Erythroblast (primary cell): Measurements from ENCODE around the gene UNC13B.

Experiments used
- GATA1 ChIP-seq: IDR thresholded peaks from 2 replicates; pipeline ENCODE4 v1.6.1; 2011; ENCODE audit warnings: low read depth, mild to moderate bottlenecking, control low read depth, low read length, moderate library complexity
- POLR2A ChIP-seq: IDR thresholded peaks from 2 replicates; pipeline ENCODE4 v1.6.1; 2011; ENCODE audit warnings: mild to moderate bottlenecking, low read length

DNA sequence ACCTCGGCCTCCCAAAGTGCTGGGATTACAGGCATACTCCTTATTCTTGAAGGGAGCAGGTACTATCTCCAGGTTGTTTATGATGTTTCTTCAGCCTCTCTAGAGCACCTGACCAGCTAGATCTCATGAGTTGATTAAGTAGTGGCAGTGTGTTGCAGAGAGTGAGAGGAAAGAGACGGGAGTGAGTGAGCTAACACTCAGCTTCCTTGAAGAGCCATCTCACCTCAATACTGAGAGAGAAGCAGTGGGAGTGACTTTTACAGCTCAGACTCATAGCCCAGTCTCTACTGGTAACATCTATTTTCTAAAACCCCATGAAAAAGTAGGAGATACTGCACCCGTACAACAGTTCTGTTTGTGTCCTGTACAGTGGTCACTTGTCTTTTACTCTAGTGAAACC lies 284.2 kb downstream of the UNC13B start:
- TF ChIP-seq POLR2A (no peak), GATA1 (no peak)
